ENCODE measurements around the gene TMEM185A. TPM values are rescaled to one million over a fixed set of nuclear protein-coding genes. Genes with fewer than 3 reads are reported as not detected.
"Not testable (repeated sequence)": the region's sequence is repeated elsewhere in the genome, so short reads cannot be mapped to it uniquely, and the experiment has no call there.

The TMEM185A gene
- total RNA-seq, 1 experiment from 2014 or later: 11.7 TPM

DNA sequence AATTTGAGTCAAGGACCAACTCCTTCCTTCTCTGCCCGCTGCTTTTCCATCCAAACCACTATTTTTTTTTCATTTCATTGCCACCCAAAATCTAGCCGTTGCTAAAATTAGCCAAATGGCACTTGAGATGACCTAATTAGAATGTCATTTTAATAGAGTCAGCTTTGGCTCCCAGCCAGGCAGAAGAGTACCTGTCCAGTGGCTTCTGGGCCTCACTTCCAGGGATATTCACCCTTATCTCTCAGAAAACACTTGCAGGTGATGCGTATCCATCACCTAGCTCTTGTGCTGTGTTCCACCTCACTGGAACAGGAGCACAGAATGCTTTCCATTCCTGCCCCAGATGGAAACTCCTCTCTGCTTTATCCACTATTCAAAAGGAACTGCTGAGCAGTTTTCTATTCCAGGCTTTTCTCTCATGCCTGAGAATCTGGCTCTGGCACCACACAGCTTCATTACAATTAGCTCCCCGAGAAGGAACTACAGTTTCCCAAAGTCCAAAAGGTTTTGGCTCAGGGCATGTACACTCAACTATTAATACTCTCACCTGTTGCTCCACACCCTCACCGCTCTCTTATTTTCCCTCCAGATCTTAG is 62.8 kb downstream of the TMEM185A start:
- DNase-seq (ENCODE audit: low spot score): peak; percentile 27
- in situ Hi-C loops (cut with HindIII; ENCODE audit: low sequenced_read_pairs): no loop called here

DNA sequence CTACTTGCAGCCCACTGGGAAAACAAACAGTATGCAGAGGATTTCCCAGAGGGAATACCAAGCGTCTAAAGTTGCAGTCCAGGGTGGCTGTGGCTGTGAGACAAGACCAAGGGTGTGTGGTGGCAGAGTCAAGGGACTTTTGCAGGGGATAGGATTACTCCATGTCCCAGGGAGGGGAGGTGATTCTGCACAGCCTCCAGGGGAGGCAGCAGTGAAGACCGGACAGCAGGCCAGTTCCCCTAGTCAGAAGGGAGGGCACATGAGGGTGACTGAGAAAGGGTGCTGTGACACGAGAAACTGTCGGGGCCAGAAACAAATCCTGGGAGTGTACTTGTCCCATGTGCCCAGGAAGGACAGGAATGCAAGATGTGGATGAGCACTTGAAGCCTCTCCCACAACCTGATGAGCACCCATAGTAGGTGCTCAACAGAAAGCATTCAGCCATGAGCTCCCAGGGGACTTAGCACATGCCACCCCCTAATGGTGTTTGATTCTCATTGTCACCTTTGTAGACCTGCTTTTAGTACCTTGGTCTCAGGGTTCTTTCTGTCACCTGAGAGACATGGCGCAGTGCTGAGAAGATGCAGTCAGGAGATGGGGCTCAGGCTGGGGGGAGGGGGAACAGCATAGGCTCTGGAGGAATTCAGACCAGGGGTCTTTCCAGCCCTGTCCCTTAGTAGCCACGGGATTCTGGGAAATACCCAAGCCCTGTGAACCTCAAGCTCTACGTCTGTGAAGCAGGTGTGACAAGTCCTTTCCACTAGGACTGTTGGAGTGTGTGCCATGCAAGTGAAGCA is 63.8 kb downstream of the TMEM185A start:
- in situ Hi-C loops (cut with HindIII; ENCODE audit: low sequenced_read_pairs): no loop called here
- DNase-seq (ENCODE audit: low spot score): no peak

DNA sequence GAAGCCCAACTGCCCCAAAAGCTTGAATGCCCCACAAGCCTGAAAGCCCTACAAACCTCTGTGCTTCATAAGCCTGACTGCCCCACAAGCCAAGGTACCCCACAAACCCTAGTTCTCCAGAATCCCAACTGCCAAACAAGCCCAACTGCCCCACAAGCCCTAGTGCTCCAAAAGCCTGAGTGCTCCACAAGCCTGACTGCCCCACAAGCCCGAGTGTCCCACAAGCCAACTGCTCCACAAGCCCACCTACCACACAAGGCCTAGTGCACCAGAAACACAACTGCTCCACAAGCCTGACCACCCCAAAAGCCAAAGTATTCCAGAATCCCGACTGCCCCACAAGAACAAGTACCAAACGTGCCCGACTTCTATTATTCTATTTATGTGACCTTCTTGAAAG is 68.2 kb downstream of the TMEM185A start:
- DNase-seq (ENCODE audit: low spot score): no peak
- in situ Hi-C loops (cut with HindIII; ENCODE audit: low sequenced_read_pairs): no loop called here

DNA sequence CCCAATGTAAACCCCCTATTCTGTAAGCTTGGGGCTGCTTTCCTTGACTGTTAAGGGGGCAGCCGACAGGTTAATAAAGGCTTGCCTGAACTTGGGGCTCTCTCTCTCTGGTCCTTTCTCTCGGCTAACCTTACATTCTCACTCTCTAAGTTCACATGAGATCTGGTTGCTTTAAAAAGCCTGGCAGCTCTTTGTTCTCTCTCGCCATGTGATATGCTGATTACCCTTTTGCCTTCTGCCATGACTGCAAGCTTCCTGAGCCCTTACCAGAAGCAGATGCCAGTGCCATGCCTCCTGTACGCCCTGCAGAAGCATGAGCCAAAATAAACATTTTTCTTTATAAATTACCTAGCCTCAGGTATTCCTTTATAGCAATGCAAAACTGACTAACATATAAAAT is 76.3 kb downstream of the TMEM185A start:
- DNase-seq (ENCODE audit: low spot score); in situ Hi-C loops (cut with HindIII; ENCODE audit: low sequenced_read_pairs): not testable (repeated sequence)

DNA sequence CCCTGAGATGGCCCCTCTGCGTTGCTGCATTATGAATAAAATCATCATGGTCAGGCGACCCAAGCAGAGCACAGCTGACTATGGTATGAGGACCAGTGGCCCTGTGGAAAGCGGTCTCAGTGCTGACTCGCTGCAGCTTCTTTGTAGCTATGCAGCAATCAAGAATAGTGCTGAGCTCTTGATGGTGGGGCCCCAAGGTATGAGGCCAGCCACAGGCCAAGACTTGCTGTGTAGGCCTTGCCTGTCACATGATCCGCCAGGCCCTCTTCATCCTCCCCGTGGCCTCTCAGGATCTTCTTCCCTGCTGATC is 79.7 kb downstream of the TMEM185A start:
- DNase-seq (ENCODE audit: low spot score); in situ Hi-C loops (cut with HindIII; ENCODE audit: low sequenced_read_pairs): not testable (repeated sequence)

DNA sequence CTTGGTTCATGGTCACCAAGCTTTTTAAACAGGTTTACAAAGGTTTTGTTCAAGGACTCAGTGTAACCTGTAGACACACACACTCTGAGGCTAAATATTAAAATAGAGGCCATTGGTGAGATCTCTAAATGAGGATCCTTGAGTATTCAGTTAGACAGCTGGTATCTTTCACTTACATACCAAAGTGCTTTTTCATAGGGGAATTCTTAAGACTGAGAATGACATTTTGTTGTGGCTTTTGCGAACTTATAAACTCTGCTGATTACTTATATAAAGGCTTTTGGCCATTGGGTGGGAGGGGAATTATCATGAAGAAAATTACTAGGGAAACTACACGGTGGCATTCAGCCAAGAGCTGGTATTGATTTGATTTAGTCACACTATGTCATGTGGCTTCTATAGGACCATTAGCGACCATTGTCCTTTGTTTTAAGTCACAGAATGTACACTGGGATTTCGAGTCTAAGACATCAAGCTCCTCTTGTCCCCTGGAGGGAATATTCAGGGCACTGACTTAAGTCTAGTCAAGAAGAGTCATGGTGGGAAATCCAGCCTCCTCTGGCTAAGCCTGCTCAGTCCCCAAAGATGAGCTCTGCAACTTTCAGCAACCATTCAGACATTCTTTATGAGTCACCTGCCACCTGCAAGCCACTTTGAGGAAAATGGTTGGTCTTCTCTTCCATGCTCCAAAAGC is 80.2 kb downstream of the TMEM185A start:
- in situ Hi-C loops (cut with HindIII; ENCODE audit: low sequenced_read_pairs); DNase-seq (ENCODE audit: low spot score): not testable (repeated sequence)

DNA sequence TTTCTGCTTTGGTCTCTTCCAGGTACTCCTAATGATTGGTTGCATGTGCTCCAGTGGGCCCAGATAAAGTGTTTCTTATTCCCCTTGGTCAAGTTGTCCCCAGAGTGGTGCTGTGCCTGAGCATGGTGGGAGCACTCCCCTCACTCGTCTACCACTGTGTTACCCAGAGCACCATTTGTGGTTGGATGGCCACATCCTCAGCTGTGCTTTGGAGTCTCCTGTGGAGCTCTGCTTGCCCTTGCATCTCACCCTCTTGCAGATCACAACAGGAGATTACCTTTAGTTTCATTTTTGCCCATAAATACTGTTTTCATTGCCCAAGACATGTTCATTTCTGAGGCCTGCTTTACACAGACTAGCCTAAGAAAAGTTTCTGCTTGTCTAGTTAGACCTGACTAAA is 81.1 kb downstream of the TMEM185A start:
- in situ Hi-C loops (cut with HindIII; ENCODE audit: low sequenced_read_pairs): not testable (repeated sequence)

DNA sequence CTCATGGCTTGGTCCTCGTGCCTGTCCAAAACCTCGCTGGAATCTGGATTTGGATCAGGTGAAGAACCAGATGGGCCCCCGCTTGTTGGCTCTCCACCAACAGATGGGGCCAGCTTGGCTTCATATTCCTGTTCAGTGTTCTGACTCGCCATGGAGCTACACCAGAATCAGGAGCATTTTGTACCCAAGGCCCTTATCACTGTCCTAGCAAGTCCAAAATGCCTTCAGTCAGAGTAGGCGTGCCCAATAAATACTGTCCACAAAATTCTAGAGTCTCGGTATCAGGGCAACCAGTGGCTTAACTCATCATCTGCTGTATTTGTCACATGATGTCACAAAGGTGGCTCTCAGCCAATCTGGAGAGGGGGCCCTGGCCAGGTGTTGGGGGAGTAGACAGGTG is 81.9 kb downstream of the TMEM185A start, which contains the start of gene HSFX3:
TSS of gene HSFX3 (minus strand) at position 224 of the 400 bp plus-strand sequence. CDS start at position 152, 72 bp downstream.
- DNase-seq (ENCODE audit: low spot score); in situ Hi-C loops (cut with HindIII; ENCODE audit: low sequenced_read_pairs): not testable (repeated sequence)

More for the DNA sequence above, 81.1 kb downstream of the TMEM185A start:
- not testable (repeated sequence) for DNase-seq (ENCODE audit: low spot score)

DNA sequence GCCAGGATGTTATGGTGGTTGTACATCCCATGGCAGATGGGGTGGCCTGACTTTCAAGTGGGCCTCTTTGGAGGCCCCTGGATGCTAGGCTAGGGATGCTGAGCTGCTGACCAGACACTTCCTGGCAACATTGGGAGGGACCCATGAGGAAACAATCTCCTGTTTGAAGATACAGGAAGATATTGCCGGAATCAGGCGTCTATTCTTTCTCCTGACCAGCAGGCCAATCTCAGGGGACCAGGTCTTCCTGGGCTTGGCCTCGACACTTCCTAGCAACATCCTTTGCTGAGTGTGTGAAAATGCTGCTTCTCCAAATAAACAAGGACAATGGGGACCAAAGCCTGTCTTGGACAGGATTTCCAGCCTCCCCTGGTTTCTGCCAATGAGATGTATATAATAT is 83.8 kb downstream of the TMEM185A start:
- DNase-seq (ENCODE audit: low spot score); in situ Hi-C loops (cut with HindIII; ENCODE audit: low sequenced_read_pairs): not testable (repeated sequence)

DNA sequence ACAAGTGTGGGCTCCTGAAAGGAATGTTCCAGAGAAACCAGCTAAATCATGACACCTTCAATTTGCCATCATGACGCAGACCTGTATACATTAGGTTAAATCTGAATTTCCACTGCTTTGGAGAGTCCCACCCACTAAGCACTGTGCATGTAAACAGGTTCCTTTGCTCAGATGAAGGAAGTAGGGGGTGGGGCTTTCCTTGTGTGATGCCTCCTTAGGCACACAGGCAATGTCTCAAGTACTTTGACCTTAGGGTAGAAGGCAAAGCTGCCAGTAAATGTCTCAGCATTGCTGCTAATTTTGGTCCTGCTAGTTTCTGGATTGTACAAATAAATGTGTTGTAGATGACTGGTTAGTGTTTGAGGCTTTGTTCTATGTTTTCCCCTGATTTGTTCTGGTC is 84.6 kb downstream of the TMEM185A start:
- in situ Hi-C loops (cut with HindIII; ENCODE audit: low sequenced_read_pairs): not testable (repeated sequence)

More for the DNA sequence above, 84.6 kb downstream of the TMEM185A start:
- DNase-seq (ENCODE audit: low spot score): not testable (repeated sequence)

Other genes with a start within 250 kb of the TMEM185A start
- gene IDS, start 126.5 kb downstream of the TMEM185A start, total RNA-seq (2014; rRNA removed; shearing (Covaris generic)): 10.8 and 12.1 TPM in 2 replicates
- gene EOLA1, start 90.8 kb downstream of the TMEM185A start, total RNA-seq (2014; rRNA removed; shearing (Covaris generic)): 7.8 and 11.4 TPM in 2 replicates
- not detected in 2 replicates for gene HSFX3, start 81.9 kb downstream of the TMEM185A start, total RNA-seq (2014; rRNA removed; shearing (Covaris generic))
- gene MAGEA9B, start 44.3 kb downstream of the TMEM185A start, total RNA-seq (2014; rRNA removed; shearing (Covaris generic)): not detected in 2 replicates
- not detected in 2 replicates for gene HSFX2, start 36.5 kb downstream of the TMEM185A start, total RNA-seq (2014; rRNA removed; shearing (Covaris generic))
- not detected in 2 replicates for gene MAGEA11, start 80.3 kb upstream of the TMEM185A start, total RNA-seq (2014; rRNA removed; shearing (Covaris generic))
- gene HSFX1, start 142.3 kb upstream of the TMEM185A start, total RNA-seq (2014; rRNA removed; shearing (Covaris generic)): 0.71 TPM in 1 of 2 replicates, not detected in the other
- gene MAGEA9, start 150.1 kb upstream of the TMEM185A start, total RNA-seq (2014; rRNA removed; shearing (Covaris generic)): not detected in 2 replicates
- gene MAGEA8, start 249.4 kb upstream of the TMEM185A start, total RNA-seq (2014; rRNA removed; shearing (Covaris generic)): not detected in 2 replicates